Astrocyte of the cerebellum (primary cell): ENCODE measurements around the gene PRKG1.
A peak's percentile ranks its signal among the peaks of the same experiment; 100 is the strongest.
"Not testable (repeated sequence)": the region's sequence is repeated elsewhere in the genome, so short reads cannot be mapped to it uniquely, and the experiment has no call there.

Experiments used
- DNase-seq: peaks from one replicate; pipeline ENCODE4 v3.0.0-alpha.2; 2011; ENCODE audit warnings: low read depth
- H3K4me3 ChIP-seq: 2 replicates; pipeline ENCODE4 v1.5.1; 2011; ENCODE audit warnings: mild to moderate bottlenecking, low read depth, low read length, moderate library complexity
- CTCF ChIP-seq: IDR thresholded peaks from 2 replicates; pipeline ENCODE4 v1.5.1; 2012; ENCODE audit warnings: low read length, low read depth, moderate library complexity, mild to moderate bottlenecking; ENCODE audit errors: missing control alignments
- in situ Hi-C: cut with HindIII; loops from 2 replicates; pipeline ENCODE4 v1.10.0; 2017; ENCODE audit warnings: low sequenced_read_pairs

Gene PRKG1

GRCh38 chr10:51156926-51157325 is 82.6 kb downstream of the PRKG1 start:
- H3K4me3 ChIP-seq = no peak overlapping the region
- peak; percentile 83 for DNase-seq
- in situ Hi-C loops = no loop called here
- no peak for TF ChIP-seq CTCF

- H3K4me3 ChIP-seq = no peak overlapping the region
- in situ Hi-C loops = no loop called here
- no peak for DNase-seq
- no peak for TF ChIP-seq CTCF
Measured at GRCh38 chr10:51158832-51159231, 84.5 kb downstream of the PRKG1 start.

GRCh38 chr10:51159841-51160240 is 85.6 kb downstream of the PRKG1 start:
- in situ Hi-C loops = no loop called here
- DNase-seq = no peak
- no peak overlapping the region for H3K4me3 ChIP-seq
- TF ChIP-seq CTCF = no peak

GRCh38 chr10:51162002-51162401 is 87.7 kb downstream of the PRKG1 start:
- TF ChIP-seq CTCF = no peak
- in situ Hi-C loops = no loop called here
- no peak for DNase-seq
- H3K4me3 ChIP-seq = no peak overlapping the region

GRCh38 chr10:51163380-51164049 is 89.2 kb downstream of the PRKG1 start:
- DNase-seq, H3K4me3 ChIP-seq, in situ Hi-C loops: not testable (repeated sequence)

- in situ Hi-C loops = no loop called here
- no peak for TF ChIP-seq CTCF
- H3K4me3 ChIP-seq = no peak overlapping the region
- DNase-seq = no peak
Measured at GRCh38 chr10:51168086-51168815, 94.0 kb downstream of the PRKG1 start.

- in situ Hi-C loops = no loop called here
- no peak for TF ChIP-seq CTCF
- no peak for DNase-seq
- no peak overlapping the region for H3K4me3 ChIP-seq
Measured at GRCh38 chr10:51169111-51169510, 94.8 kb downstream of the PRKG1 start.
